HG03520 (cell line): ENCODE measurements around the gene MPRIP.

Source experiments
- ATAC-seq: cut with Tn5 transposase; IDR thresholded peaks from one replicate; pipeline ENCODE4 v1.9.1; 2021; ENCODE audit warnings: mild to moderate bottlenecking, moderate library complexity; ENCODE audit not compliant: unreplicated experiment

MPRIP gene

DNA sequence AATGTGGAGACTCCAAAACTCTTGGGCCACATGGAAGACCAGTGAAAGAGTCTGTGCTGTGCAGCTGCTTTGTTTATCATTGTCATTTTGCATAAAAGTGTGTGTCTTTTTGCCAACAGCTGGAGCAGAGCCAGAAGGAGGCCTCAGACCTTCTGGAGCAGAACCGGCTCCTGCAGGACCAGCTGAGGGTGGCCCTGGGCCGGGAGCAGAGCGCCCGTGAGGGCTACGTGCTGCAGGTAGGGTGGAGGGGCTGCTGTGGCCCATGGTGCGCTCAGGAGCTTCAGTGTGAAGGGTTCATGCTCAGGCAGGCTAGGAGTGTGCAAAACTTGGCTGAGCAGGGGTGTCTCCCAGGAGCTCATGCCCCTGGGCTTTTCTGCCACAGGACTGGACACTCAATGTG lies 118.9 kb downstream of the MPRIP start:
- no peak for ATAC-seq

DNA sequence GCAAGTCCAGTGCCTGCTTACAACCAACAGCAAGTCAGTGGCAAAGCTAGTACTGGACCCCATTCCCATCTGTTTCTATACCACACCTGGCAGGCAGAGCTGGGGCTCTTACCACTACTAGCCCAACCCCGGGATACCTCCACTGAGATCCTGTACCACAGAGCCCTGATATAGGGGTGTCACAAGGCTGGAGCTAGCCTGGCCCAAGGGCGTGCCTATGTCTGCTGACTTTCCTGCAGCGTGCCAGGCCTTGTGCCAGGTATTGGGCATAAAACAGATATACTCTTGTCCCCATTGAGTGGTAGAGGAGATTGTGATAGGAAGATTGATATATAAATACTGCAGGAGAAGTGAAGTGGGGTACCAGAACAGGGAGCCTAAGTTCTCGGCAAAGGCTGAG lies 119.5 kb downstream of the MPRIP start:
- ATAC-seq = no peak

DNA sequence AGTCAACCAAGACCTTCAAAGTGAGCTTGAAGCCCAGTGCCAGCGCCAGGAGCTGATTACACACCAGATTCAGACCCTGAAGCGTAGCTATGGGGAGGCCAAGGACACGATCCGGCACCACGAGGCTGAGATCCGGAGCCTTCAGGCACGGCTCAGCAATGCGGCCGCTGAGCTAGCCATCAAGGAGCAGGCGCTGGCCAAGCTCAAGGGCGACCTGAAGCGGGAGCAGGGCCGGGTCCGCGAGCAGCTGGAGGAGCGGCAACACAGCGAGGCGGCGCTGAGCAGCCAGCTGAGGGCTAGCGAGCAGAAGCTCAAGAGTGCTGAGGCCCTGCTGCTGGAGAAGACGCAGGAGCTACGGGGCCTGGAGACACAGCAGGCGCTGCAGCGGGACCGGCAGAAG lies 121.9 kb downstream of the MPRIP start:
- no peak for ATAC-seq

DNA sequence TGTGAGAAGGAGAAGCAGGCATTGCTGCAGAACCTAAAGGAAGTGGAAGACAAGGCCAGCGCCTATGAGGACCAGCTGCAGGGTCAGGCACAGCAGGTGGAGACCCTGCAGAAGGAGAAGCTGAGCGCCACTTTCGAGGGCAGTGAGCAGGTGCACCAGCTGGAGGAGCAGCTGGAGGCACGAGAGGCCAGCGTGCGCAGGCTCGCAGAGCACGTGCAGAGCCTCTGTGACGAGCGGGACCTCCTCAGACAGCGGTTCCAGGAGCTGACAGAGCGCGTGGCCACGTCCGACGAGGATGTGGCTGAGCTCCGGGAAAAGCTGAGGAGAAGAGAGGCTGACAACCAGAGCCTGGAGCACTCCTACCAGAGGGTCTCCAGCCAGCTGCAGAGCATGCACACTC lies 122.4 kb downstream of the MPRIP start:
- ATAC-seq = no peak

DNA sequence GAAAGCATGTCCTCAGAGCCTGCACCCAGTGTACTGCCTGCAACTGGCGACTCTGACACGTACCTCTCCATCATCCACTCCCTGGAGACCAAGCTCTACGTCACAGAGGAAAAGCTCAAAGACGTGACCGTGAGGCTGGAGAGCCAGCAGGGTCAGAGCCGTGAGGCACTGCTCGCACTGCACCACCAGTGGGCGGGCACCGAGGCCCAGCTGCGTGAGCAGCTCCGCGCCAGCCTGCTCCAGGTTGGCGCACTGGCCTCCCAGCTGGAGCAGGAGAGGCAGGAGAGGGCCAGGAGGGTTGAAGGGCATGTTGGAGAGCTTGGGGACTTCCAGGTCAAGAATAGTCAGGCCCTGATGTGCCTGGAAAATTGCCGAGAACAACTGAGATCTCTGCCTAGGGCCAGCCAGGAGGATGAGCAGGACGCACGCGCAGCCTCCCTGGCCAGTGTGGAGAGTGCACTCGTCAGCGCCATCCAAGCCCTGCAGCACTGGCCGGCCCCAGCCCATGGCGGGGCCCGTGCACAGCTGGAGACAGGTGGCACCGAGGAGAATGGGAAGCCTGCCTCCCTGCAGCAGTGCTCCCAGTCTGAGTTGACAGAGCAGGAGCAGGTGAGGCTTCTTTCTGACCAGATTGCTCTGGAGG lies 123.5 kb downstream of the MPRIP start:
- no peak for ATAC-seq

DNA sequence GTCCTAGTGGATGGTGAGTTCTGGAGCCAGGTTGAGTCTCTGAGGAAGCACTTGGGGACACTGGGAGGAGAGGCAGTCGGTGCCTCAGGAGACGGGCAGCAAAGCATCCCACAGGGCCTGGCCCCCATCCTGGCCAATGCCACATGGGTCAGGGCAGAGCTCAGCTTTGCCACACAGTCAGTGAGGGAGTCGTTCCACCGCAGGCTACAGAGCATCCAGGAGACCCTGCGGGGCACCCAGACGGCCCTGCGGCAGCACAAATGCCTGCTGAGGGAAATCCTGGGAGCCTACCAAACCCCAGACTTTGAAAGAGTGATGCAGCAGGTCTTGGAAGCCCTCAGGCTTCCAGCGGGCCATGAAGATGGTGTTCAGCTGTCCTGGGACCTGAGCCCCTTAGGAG lies 124.2 kb downstream of the MPRIP start:
- no peak for ATAC-seq

DNA sequence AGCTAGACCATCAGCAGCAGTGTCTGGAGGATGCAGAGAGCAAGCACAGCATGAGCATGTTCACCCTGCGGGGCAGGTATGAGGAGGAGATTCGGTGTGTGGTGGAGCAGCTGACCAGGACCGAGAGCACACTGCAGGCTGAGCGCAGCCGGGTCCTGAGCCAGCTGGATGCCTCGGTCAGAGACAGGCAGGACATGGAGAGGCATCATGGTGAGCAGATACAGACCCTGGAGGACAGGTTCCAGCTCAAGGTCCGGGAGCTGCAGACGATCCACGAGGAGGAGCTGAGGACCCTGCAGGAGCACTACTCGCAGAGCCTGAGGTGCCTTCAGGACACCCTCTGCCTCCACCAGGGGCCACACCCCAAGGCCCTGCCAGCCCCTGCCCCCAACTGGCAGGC lies 125.1 kb downstream of the MPRIP start:
- ATAC-seq = no peak

DNA sequence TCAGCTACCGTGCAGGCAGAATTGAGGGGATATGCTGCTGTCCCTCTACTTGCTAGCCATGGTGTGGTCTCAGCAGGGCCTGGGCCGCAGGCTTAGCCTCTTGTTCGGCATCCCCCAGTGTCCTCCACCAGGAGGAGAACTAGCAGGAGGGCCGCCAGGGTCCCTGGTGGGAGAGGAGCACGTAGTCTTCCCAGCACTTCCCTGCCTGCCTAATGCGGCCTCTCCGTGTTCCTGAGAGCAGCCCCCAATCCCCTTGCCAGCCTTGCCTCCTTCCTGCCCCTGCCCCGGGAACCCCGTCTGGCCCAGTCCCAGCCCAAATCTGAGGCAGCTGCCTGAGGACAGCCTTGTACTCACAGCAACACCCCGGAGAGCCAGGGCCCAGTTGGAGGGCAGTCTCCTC lies 125.7 kb downstream of the MPRIP start:
- ATAC-seq = no peak

DNA sequence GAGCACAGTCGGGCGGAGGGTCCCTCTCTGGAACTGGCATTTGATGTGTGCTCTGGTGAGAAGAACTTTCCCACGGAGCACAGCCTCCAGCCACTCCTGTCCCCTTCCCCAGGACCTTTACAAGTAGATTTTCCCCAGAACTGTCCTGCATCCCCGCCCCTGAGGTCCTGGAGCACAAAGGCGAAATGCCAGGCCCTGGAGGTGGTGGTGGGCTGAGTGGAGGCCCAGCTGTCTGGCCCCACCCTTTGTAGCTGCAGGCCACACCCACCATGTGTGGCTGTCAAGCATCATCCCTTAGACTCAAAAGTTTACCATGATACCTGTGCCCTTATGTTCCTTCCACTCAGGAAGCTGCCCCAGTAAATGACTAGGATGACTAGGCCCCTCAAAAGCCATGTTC lies 126.1 kb downstream of the MPRIP start:
- no peak for ATAC-seq

DNA sequence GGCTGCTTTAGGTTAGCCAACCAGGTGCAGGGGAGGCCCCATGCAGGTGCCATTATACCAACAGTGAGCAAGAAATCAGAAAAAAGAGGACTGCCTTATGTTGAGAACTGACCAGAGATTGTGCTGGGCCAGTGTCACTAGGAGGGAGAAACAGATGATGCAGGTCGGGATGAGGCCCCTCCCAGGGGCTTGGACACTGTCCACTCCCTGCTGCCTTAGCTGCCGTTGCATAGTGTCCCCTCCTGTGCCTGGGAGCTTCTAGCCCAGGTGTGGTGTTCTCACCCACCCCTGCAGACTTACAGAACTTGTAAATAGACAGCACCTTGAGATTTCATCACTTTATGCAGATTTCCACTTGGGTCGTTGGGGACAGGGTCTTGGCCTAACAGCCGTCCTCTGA lies 127.1 kb downstream of the MPRIP start:
- ATAC-seq = no peak

DNA sequence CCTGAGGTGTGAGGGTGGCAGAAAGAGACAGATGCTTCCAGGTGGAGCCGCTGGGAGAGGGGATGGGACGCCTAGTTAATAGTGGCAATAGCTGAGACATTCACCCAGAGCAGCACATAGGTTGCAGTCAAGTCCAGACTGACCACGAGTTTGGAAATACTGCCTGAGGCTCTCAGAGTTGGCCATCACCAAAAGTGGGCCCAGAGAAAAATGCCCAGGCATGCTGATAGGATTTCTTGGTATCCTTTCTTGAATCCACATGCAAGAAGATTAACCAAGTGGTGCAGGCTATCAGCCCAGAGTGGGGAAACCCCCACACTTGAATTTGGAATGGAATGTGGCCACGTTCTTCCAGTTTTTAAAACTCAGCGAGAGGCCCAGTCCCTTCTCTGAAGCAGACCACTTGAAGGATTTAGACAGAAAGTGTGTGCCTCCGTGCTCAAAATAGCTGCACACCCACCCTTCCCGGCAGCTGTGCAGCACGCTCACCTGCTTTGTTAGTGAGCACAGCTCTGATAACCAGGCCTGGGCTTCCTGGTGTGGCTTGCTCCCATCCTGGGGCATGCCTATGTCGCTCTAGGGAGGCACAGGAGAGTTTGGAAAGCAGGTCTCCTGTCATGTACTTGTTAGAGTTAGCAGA lies 128.2 kb downstream of the MPRIP start:
- no peak for ATAC-seq

DNA sequence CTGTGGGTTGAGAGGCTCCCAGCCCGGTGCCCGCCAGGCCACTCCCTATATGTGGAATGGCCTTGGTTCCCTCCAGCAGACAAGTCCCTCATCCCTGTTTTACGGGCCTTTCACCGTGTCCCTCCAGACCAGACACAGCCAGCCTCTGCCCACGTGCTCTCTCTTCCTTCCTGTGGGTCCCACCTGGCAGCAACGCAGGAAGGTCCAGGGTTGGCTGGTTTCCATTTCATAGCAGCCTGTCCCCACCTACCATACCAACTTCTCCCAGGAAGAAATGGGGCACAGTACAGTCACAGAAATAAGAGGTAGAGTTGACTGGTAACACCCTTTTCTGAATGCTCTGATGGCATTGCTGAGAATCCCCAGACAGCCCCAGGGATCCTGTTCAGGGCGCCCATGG lies 128.9 kb downstream of the MPRIP start:
- ATAC-seq = no peak

DNA sequence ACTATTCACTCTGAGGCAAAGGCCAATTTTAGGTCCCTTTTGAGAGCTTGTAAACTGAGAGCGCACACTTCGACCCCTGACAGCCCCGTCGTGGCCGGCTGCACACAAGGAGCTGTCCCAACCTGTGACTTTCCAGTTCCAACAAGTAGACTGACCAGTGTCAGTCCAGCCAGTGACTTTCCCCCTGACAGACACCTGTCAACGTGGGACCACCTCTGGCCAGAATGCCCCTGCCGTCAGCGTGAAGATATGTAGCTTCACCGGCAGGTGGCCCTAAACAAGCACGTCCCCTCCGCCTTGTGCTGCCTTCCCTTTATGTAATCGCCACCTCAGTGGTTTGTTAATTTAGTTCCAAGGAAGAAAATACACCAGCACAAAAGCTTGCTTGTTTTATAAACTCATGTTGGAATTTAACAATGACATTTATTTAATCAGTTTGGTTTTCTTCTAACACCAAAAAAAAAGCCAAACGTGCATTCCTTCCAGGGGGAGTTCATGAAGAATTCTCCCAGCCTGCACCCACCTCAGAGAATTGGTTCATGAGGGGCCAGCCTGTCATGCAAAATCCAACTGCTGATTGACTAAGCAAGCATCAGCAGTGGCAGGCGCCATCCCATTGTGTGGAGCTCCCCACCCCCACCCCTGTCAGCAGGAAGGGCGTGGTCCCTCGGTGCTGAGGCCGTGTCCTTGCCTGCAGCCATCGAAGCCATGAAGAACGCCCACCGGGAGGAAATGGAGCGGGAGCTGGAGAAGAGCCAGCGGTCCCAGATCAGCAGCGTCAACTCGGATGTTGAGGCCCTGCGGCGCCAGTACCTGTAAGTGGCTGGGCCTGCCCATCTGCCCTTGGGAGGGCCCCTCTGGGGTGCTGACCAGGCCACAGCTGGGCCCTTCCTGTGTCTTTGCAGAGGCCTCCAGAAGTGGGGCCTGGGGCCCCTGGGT lies 130.0 kb downstream of the MPRIP start:
- no peak for ATAC-seq

DNA sequence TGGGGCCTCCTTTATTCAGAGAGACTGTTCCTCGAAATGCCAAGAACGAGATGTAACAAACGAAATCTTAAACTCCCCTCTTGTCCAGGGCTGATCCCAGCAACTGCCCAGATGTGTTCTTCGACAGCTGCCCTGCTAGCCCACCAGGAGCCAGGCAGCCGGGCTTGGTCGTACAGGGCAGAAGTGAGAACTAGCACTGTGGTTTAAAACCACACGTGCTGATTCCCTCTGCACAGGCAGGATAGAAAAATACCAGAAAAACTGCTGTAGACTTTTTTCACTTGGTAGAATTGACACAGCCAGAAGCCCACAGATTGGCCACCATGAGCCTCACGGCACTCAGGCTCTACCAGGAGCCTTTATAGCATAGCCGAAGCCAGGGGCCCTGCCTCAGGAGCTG lies 130.7 kb downstream of the MPRIP start:
- no peak for ATAC-seq

DNA sequence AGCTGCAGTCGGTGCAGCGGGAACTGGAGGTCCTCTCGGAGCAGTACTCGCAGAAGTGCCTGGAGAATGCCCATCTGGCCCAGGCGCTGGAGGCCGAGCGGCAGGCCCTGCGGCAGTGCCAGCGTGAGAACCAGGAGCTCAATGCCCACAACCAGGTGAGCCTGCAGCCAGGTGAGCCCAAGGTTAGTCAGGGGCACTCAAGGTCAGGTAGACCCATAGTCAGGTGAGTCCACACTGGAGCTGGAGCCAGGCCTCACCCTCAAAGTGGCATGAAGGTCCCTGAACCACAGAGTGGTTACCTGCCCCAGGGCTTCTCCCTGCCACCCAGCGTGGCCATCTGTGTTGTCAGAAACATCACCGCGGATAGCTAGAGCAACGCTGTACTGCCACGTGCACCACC lies 131.7 kb downstream of the MPRIP start:
- ATAC-seq = no peak

DNA sequence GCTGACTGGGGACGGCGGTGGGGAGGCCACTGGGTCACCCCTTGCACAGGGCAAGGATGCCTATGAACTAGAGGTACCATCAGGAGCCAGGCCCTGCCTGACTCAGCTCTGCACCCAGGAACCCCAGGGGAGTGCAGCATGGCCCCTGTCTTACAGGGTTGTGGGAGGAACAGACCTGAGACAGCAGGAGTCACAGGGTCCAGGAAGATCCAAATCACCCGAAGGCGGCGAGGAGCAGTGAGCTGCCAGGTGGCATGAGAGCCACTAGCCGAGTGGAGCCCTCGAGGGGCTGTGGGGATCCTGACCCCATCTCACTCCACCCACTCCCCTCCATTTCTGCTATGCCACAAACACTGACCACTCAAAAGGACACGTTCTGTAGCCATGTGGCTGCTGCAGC lies 133.1 kb downstream of the MPRIP start:
- no peak for ATAC-seq

DNA sequence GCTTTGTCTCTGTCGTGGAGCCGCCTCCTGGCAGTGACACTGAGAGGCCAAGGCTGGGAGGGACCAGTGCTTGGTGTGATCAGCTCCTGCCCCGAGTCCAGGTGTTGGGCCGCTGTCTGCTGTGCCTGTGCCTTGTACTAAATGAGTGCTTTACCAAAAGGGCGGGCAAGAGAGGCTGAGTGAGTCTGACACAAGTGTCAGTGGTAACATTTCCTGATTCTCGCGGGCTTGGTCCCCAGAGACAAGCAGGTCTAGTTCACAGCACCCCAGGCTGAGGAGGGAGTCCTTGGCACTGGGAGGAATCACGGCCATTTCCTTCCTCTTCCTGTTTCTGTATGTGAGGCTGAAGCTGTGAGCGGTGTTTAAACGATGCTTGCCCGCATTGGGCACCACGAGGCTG lies 133.7 kb downstream of the MPRIP start:
- no peak for ATAC-seq

DNA sequence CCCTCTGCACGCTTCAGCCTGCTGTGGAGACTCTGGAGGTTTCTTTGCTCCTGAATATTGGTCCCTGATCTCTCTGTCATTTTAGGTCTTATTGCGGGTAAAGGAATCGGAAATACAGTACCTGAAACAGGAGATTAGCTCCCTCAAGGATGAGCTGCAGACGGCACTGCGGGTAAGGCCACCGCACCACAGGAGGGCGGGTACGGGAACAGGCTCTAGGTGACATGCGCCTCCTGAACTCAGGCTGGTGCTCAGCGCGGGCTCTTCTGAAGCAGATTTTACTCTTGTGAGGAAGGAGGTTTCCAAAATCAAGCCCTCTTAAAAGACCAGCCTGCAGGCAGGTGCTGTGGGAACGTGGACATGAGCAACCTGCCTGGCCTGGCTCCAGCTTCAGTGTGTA lies 134.1 kb downstream of the MPRIP start:
- no peak for ATAC-seq

DNA sequence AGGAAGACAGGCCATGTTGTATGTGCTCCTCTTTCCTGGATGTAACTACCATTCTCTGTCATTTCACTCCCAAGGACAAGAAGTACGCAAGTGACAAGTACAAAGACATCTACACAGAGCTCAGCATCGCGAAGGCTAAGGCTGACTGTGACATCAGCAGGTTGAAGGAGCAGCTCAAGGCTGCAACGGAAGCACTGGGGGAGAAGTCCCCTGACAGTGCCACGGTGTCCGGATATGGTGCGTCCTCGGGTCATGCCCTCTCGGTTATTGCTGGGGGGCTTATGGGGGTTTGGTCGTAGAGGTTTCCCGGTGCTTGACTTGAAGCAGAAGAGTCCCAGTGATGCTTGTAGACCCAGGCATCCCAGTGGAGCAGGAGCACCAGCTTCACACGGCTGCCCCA lies 134.9 kb downstream of the MPRIP start:
- no peak for ATAC-seq

DNA sequence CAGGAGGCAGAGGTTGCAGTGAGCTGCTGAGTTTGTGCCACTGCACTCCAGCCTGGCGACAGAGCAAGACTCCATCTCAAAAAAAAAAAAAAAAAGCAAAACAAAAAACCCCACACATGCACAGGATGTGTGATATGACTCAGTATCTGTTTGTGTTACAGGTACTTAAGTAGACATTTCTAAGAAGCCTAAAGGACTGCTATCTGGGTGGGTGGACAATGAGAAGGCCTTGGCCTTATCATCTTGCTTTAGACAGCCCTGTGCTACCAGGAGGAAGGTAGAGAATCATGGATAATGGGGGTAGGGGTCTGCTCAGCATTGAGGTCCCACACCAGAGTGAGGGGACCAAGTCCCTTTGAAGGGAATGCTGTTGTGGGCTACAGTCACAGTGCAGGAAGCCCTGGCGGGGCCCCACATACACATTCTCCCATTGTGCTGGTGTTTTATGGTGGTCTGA lies 137.1 kb downstream of the MPRIP start:
- ATAC-seq = no peak

DNA sequence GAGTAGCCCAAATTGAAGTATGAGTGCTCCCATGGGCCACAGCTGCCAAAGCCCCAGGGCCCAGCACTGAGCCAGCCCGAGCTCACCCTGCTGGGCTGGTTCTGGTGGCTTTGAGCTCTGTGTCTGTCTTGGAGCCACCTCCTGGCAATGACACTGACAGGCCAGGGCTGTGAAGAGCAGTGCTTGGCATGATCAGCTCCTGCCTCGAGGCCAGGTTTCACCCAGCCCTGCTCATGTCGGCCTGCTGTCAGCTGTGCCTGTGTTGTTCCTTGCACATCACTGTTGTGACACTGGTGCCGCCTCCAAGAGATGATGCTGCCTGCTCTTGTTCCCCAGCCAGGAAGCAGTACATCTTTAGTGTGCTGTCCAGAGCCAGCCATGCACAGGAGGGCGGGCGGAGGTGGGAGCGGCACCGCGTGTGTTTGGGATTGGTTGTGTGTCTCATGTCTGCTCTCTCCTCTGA lies 137.9 kb downstream of the MPRIP start:
- ATAC-seq = no peak
